Measurements from ENCODE around the gene PPFIA4.
A peak's percentile ranks its signal among the peaks of the same experiment; 100 is the strongest.
"Not testable (repeated sequence)": the region's sequence is repeated elsewhere in the genome, so short reads cannot be mapped to it uniquely, and the experiment has no call there.

Gene PPFIA4

GRCh38 chr1:203017692-203018091 lies 8.6 kb upstream of the PPFIA4 start:
- DNase-seq (ENCODE audit: low read depth): no peak

GRCh38 chr1:203022855-203023254 lies 3.4 kb upstream of the PPFIA4 start:
- DNase-seq (ENCODE audit: low read depth): not testable (repeated sequence)

- DNase-seq (ENCODE audit: low read depth): no peak
Observed at GRCh38 chr1:203025686-203026030, 633 bp upstream of the PPFIA4 start.

- DNase-seq (ENCODE audit: low read depth): no peak
Observed at GRCh38 chr1:203026666-203027663, 674 bp downstream of the PPFIA4 start.

- no peak for DNase-seq (ENCODE audit: low read depth)
Observed at GRCh38 chr1:203028067-203028783, 1.9 kb downstream of the PPFIA4 start.

GRCh38 chr1:203028784-203029553 lies 2.7 kb downstream of the PPFIA4 start:
- DNase-seq (ENCODE audit: low read depth): no peak

- DNase-seq (ENCODE audit: low read depth): no peak
Observed at GRCh38 chr1:203031467-203031866, 5.2 kb downstream of the PPFIA4 start.

- DNase-seq (ENCODE audit: low read depth): no peak
Observed at GRCh38 chr1:203033287-203033686, 7.0 kb downstream of the PPFIA4 start.

GRCh38 chr1:203033917-203034316 lies 7.6 kb downstream of the PPFIA4 start:
- DNase-seq (ENCODE audit: low read depth): no peak

- DNase-seq (ENCODE audit: low read depth): no peak
Observed at GRCh38 chr1:203034422-203035110, 8.3 kb downstream of the PPFIA4 start.

GRCh38 chr1:203035111-203036000 lies 9.1 kb downstream of the PPFIA4 start:
- DNase-seq (ENCODE audit: low read depth): no peak

GRCh38 chr1:203036135-203036534 lies 9.8 kb downstream of the PPFIA4 start:
- DNase-seq (ENCODE audit: low read depth): no peak

GRCh38 chr1:203036537-203036936 lies 10.2 kb downstream of the PPFIA4 start:
- DNase-seq (ENCODE audit: low read depth): no peak

- no peak for DNase-seq (ENCODE audit: low read depth)
Observed at GRCh38 chr1:203037509-203038190, 11.4 kb downstream of the PPFIA4 start.

- DNase-seq (ENCODE audit: low read depth): no peak
Observed at GRCh38 chr1:203038217-203038741, 12.0 kb downstream of the PPFIA4 start.

- peak; percentile 22 for DNase-seq (ENCODE audit: low read depth)
Observed at GRCh38 chr1:203038891-203039608, 12.8 kb downstream of the PPFIA4 start.

GRCh38 chr1:203039609-203040512 lies 13.6 kb downstream of the PPFIA4 start:
- DNase-seq (ENCODE audit: low read depth): no peak
